B cell (primary cell): ENCODE results near the gene EIF4A2. TPM values are rescaled to one million over a fixed set of nuclear protein-coding genes. Genes with fewer than 3 reads are reported as not detected.

Experiments
- ATAC-seq: fragments of 200-7000 bp; cut with Tn5 transposase; one replicate; pipeline ENCODE4 v1.10.0; 2021; ENCODE audit warnings: low read depth, mild to moderate bottlenecking, moderate number of reproducible peaks, moderate library complexity
- CTCF ChIA-PET: fragments of 350-600 bp; sonication (Branson Sonifier 250); formaldehyde crosslinking; loops from one replicate; lab custom pipeline; 2021; ENCODE audit warnings: antibody characterized with exemption, inconsistent platforms; lab: Charles Lee
- POLR2A ChIA-PET: fragments of 350-600 bp; sonication (Branson Sonifier 250); formaldehyde crosslinking; loops from one replicate; lab custom pipeline; 2021; ENCODE audit warnings: antibody characterized with exemption; lab: Charles Lee
- DNase-seq: peaks from one replicate; pipeline ENCODE4 v3.0.0; 2013
- H2AFZ ChIP-seq: 2 replicates; pipeline ENCODE4 v1.6.1; 2012; ENCODE audit warnings: mild to moderate bottlenecking, low read depth, low read length; ENCODE audit not compliant: insufficient read depth, poor library complexity, severe bottlenecking
- H3K27ac ChIP-seq, 2 donors: 1 replicate in 1 of 2; 2 replicates in 1 of 2; pipeline ENCODE4 v1.5.1; 2012 to 2013; ENCODE audit warnings: low read length in 2 of 2, mild to moderate bottlenecking in 2 of 2, moderate library complexity in 1 of 2
- H3K27me3 ChIP-seq, 4 experiments: fragments of 200-600 bp in 1 of 4; sonication (generic) in 1 of 4; replicated peaks in 1 of 4; 1 replicate in 2 of 4; 2 replicates in 2 of 4; pipeline versions ENCODE4 v1.6.1 to v1.7.0; 2013 to 2016; ENCODE audit warnings: low read length in 3 of 4, mild to moderate bottlenecking in 2 of 4, mixed read lengths in 1 of 4, moderate library complexity in 1 of 4; ENCODE audit not compliant: insufficient read depth in 4 of 4, control insufficient read depth in 3 of 4; ENCODE audit errors: control extremely low read depth in 1 of 4
- H3K36me3 ChIP-seq, 2 experiments: replicated peaks in 1 of 2; 1 replicate in 1 of 2; 2 replicates in 1 of 2; pipeline versions ENCODE4 v1.6.1 to v1.7.1; 2013; ENCODE audit warnings: low read length in 1 of 2; ENCODE audit not compliant: insufficient read depth in 2 of 2, control insufficient read depth in 1 of 2; ENCODE audit errors: control extremely low read depth in 1 of 2, extremely low read depth in 1 of 2
- H3K4me1 ChIP-seq, 2 donors: fragments of 200-600 bp in 1 of 2; sonication (generic) in 1 of 2; 1 replicate in 1 of 2; 2 replicates in 1 of 2; pipeline versions ENCODE4 v1.5.1 to v1.6.1; 2013 to 2017; ENCODE audit warnings: low read length in 2 of 2; ENCODE audit not compliant: control insufficient read depth in 2 of 2, insufficient read depth in 2 of 2
- H3K4me2 ChIP-seq: replicated peaks from 2 replicates; pipeline ENCODE3; 2012; ENCODE audit warnings: mild to moderate bottlenecking, low read depth, low read length; ENCODE audit not compliant: poor library complexity, severe bottlenecking
- H3K4me3 ChIP-seq, 5 experiments: fragments of 200-600 bp in 1 of 5; sonication (generic) in 1 of 5; 1 replicate in 3 of 5; 2 replicates in 2 of 5; pipeline versions ENCODE4 v1.5.1 to v1.7.0; 2011 to 2016; ENCODE audit warnings: low read length in 4 of 5, mild to moderate bottlenecking in 4 of 5, low read depth in 2 of 5, control low read depth in 1 of 5, moderate library complexity in 1 of 5; ENCODE audit not compliant: insufficient read depth in 1 of 5; ENCODE audit errors: control extremely low read depth in 1 of 5, extremely low read depth in 1 of 5
- H3K79me2 ChIP-seq: fragments of 200-600 bp; sonication (generic); one replicate; pipeline ENCODE4 v1.6.0; 2016; ENCODE audit warnings: low read length; ENCODE audit not compliant: control insufficient read depth, insufficient read depth
- H3K9ac ChIP-seq: fragments of 200-600 bp; sonication (generic); 2 replicates; pipeline ENCODE4 v1.6.1; 2017; ENCODE audit warnings: mild to moderate bottlenecking, low read length, moderate library complexity
- H3K9me3 ChIP-seq, 3 donors: one replicate each; pipeline versions ENCODE4 v1.6.1 to v1.7.1; 2013; ENCODE audit warnings: low read length in 2 of 3; ENCODE audit not compliant: control insufficient read depth in 2 of 3, insufficient read depth in 1 of 3; ENCODE audit errors: control extremely low read depth in 1 of 3
- H4K20me1 ChIP-seq: 2 replicates; pipeline ENCODE4 v1.6.0; 2012; ENCODE audit warnings: mild to moderate bottlenecking, low read length; ENCODE audit not compliant: insufficient read depth, control insufficient read depth, poor library complexity, severe bottlenecking
- H3K27ac Mint-ChIP-seq: one replicate; pipeline ENCODE4 v1.8.0; 2021; ENCODE audit warnings: mixed read lengths
- H3K27me3 Mint-ChIP-seq: one replicate; pipeline ENCODE4 v1.8.0; 2021; ENCODE audit warnings: mixed read lengths
- H3K4me1 Mint-ChIP-seq: one replicate; pipeline ENCODE4 v1.8.0; 2021; ENCODE audit warnings: mixed read lengths
- H3K4me3 Mint-ChIP-seq: one replicate; pipeline ENCODE4 v1.8.0; 2021; ENCODE audit warnings: mixed read lengths
- H3K9me3 Mint-ChIP-seq: one replicate; pipeline ENCODE4 v1.8.0; 2022; ENCODE audit warnings: mixed read lengths; ENCODE audit not compliant: insufficient read depth
- EZH2 ChIP-seq: IDR thresholded peaks from 2 replicates; pipeline ENCODE4 v1.6.1; 2012; ENCODE audit warnings: borderline replicate concordance, low read depth, mild to moderate bottlenecking, moderate library complexity, low read length; ENCODE audit not compliant: insufficient read depth, poor library complexity, severe bottlenecking
- WGBS: methylation state at CpG from one replicate; pipeline ENCODE4 v1.1.5; 2013; ENCODE audit warnings: missing lambda C conversion rate; ENCODE audit not compliant: insufficient coverage; 5-methylcytosine and 5-hydroxymethylcytosine counted together
- intact Hi-C: fragments of 100-400 bp; cut with micrococcal nuclease; formaldehyde crosslinking; loops from one replicate; pipeline ENCODE4 v1.10.0; 2022
- polyA plus RNA-seq: library from polyadenylated mRNA; depleted of rRNA; stranded (reverse); fragments of >200 nt; gene quantifications from 2 replicates; pipeline ENCODE4 v1.2.3, GENCODE V29; 2012
- total RNA-seq, 2 donors: library from RNA; stranded (reverse); fragments of 120-200 nt in 1 of 2; gene quantifications; 1 replicate in 1 of 2; 2 replicates in 1 of 2; pipeline versions ENCODE4 v1.2.3 to v1.2.4, GENCODE V29; 2013 to 2022
- TF ChIP-seq, protein P1 (sequence below): fragments of 200-600 bp; IDR thresholded peaks from one replicate; pipeline ENCODE4 v1.8.0; 2022; ENCODE audit warnings: antibody characterized with exemption, mild to moderate bottlenecking

The EIF4A2 gene
- total and polyA plus RNA-seq, 2 donors (not counting 1 experiment from before 2014, with no cell fraction given), result 506 to 547 TPM

DNA sequence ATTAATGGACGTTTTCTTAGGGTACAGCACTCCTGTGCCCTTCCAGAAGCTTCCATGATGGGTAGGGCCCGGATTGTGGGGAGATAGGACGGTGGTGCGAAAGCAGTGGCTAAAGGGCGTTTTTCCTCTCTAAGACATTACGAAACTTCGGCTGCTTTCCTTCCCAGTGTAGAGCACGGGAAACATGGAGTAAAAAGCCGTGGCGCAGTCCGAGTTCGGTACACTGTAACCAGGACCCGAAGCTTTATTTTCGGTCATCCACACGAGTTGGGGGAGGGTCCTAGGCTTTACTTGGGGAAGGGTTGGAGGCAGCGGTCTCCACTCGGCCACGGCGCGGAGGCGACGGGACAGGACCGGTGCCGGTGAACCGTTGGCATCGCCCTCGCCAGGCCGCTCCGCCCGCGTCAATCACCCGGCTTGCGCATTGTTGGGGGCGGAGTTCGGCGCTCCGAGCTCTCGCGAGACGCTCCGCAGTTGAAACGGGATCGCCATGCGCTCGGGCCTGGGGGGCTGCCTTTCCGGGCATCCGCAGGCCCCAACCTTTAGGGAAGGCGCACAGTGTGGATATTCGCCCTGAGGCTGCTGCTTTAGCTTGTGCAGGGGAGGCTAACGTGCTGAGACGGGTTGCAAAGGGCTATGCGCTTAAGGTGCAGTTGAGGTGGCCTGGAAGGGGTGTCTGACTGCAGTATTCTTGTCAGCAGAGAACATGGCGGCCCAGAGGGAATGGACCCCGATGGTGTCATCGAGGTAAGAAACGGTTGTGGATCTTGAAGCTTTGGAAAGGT lies 546 bp downstream of the EIF4A2 start:
- peak overlapping the region; percentile 82 for H3K4me2 ChIP-seq
- intact Hi-C loops, result loop anchor here (1.0 to 10.0 kb wide), 8 partner anchors 12 to 1199 kb away; partner anchors contain the start of genes DNAJB11, ETV5, RFC4 and RPL39L
- H3K9me3 Mint-ChIP-seq, result no peaks in the 10 kb centered on the region
- DNase-seq (peak; percentile 89), ATAC-seq (peak; percentile 61)
- H3K4me3 ChIP-seq, result peak overlapping the region; percentile 80 to 100 (median 90)
- peak overlapping the region; percentile 97 for H3K4me3 Mint-ChIP-seq
- WGBS, result under 1% methylated on average over 48 of the region's 56 CpGs
- H3K9me3 ChIP-seq, result no peaks in the 10 kb centered on the region
- H3K27ac Mint-ChIP-seq, result peak overlapping the region; percentile 99
- CTCF ChIA-PET, result interaction anchor here (1.0 to 3.1 kb wide), 10 partner anchors 11 to 841 kb away, joined by 3 to 16 read pairs (median 4); partner anchors contain the start of genes AHSG and RPL39L
- no peaks in the 10 kb centered on the region for H3K27me3 ChIP-seq
- TF ChIP-seq EZH2, result no peak
- TF ChIP-seq, protein P1, sequence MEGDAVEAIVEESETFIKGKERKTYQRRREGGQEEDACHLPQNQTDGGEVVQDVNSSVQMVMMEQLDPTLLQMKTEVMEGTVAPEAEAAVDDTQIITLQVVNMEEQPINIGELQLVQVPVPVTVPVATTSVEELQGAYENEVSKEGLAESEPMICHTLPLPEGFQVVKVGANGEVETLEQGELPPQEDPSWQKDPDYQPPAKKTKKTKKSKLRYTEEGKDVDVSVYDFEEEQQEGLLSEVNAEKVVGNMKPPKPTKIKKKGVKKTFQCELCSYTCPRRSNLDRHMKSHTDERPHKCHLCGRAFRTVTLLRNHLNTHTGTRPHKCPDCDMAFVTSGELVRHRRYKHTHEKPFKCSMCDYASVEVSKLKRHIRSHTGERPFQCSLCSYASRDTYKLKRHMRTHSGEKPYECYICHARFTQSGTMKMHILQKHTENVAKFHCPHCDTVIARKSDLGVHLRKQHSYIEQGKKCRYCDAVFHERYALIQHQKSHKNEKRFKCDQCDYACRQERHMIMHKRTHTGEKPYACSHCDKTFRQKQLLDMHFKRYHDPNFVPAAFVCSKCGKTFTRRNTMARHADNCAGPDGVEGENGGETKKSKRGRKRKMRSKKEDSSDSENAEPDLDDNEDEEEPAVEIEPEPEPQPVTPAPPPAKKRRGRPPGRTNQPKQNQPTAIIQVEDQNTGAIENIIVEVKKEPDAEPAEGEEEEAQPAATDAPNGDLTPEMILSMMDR, result no peak
- peaks cover 59% of the 10 kb centered on the region for H3K4me1 Mint-ChIP-seq
- H3K36me3 ChIP-seq, result peaks cover 0 to 48% of the 10 kb centered on the region in 2 experiments
- H3K9ac ChIP-seq, result peak overlapping the region; percentile 98
- peaks cover 54% of the 10 kb centered on the region for H4K20me1 ChIP-seq
- POLR2A ChIA-PET, result interaction anchor here (0.6 to 4.8 kb wide), 25 partner anchors 9 to 846 kb away, joined by 3 to 78 read pairs (median 4); partner anchors contain the start of genes DNAJB11, ETV5, RFC4 and RPL39L
- peaks cover 37% of the 10 kb centered on the region for H3K79me2 ChIP-seq
- H3K4me1 ChIP-seq, result peaks cover 40 to 41% of the 10 kb centered on the region in 2 donors
- H3K27ac ChIP-seq, result peak overlapping the region; percentile 97 to 98
- H2AFZ ChIP-seq, result no peak overlapping the region
- no peaks in the 10 kb centered on the region for H3K27me3 Mint-ChIP-seq
